ENCODE data around the gene GIGYF2. TPM values are rescaled to one million over a fixed set of nuclear protein-coding genes. Genes with fewer than 3 reads are reported as not detected.
"Not testable (repeated sequence)": the region's sequence is repeated elsewhere in the genome, so short reads cannot be mapped to it uniquely, and the experiment has no call there.

Gene GIGYF2
- total RNA-seq, 1 donor from 2014 or later, result 36.3 TPM

GRCh38 chr2:232891621-232892071 is 194.5 kb downstream of the GIGYF2 start:
- DNase-seq (ENCODE audit: low read depth in 2 of 2), result peak in 1 of 2 donors; percentile 29

GRCh38 chr2:232892221-232892620 is 195.1 kb downstream of the GIGYF2 start:
- no peak for DNase-seq (ENCODE audit: low read depth in 2 of 2)

DNA sequence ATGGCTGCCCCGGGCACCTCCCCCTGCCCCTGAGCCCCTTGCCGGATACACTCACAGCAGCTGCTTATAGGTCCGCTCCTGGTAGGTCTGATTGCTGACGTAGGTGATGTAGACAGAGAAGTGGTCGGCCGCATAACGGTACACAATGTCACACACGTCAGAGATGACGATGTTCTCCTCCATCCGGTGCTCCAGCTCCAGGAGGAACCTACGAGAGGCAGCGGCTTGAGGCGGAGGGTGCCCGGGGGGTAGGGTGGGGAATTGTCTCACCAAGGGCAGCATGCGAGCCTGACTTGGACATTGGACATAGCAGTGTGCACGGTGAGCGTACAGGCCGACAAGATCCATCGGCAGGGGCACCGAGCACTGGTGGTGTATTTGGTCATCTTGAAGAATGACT is 195.7 kb downstream of the GIGYF2 start:
- no peak for DNase-seq (ENCODE audit: low read depth in 2 of 2)

DNA sequence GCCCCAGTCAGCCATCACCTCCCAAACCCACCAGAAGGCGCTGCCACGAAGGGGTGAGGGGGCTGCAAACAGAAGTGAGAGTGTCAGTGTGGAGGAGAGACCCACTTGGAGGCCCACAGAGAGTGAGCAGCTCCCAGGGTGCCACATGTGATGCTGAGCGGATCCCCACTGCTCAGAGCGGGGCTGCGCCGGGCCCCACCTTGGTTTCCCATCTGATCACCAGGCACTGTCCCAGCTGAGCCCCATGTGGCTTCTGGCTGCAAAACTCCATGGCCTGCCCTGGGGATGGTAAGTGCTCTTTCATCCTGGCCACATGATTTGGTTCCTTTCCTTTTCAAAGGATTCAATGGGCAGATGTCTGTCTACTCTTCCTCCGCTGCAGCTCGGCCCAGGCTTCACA is 196.7 kb downstream of the GIGYF2 start:
- DNase-seq (ENCODE audit: low read depth in 2 of 2), result no peak

- DNase-seq (ENCODE audit: low read depth in 2 of 2), result no peak
These were observed 197.1 kb downstream of the GIGYF2 start for GRCh38 chr2:232894251-232894650.

- no peak for DNase-seq (ENCODE audit: low read depth in 2 of 2)
These were observed 197.6 kb downstream of the GIGYF2 start for GRCh38 chr2:232894746-232895145.

GRCh38 chr2:232896111-232896510 is 199.0 kb downstream of the GIGYF2 start:
- no peak for DNase-seq (ENCODE audit: low read depth in 2 of 2)

GRCh38 chr2:232896720-232897597 is 199.8 kb downstream of the GIGYF2 start:
- DNase-seq (ENCODE audit: low read depth in 2 of 2), result no peak

GRCh38 chr2:232897598-232898408 is 200.7 kb downstream of the GIGYF2 start:
- no peak for DNase-seq (ENCODE audit: low read depth in 2 of 2)

DNA sequence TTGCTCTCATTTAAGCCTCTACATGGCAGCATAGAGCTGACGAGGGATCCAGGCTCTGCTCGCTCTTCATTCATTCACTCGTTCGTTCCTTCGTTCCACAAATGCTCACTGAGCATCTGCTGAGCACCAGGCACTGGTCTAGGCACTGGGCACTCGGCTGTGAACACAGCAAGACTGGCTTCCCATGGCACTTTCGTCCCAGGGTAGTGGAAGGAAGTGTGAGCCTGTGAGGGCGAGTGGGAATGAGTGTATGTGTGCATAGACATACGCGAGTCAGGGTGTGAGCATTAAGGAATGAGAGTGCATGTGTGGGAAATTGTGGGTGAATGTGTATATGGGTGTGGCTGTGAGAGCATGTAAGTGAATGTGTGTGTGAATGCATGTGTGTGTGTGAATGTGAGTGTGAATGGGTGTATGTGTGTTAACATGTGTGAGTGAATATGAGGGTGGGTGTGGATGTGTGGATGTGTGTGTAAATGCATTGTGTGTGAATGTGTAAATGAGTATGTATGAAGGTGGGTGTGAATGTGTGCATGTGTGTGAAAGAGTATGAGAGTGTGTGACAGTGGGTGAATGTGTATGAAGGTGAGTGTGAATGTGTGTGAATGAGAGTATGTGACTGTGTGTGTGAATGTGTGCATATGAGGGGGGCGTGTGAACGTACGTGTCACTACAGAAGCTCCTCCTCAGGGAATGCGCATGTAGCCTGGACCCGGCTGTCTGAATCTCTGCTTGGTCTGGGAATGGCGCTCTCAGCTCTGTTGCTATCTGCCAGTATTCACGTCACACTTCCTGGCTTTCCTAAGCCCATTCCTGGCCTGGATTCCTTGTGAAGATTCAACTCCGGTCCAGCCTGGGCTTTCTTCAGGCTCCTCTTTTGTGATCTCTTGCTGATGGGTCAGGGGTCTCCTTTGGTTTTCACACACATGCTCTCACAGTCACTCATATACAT is 201.7 kb downstream of the GIGYF2 start:
- peak; percentile 38 to 80 for DNase-seq (ENCODE audit: low read depth in 2 of 2)

DNA sequence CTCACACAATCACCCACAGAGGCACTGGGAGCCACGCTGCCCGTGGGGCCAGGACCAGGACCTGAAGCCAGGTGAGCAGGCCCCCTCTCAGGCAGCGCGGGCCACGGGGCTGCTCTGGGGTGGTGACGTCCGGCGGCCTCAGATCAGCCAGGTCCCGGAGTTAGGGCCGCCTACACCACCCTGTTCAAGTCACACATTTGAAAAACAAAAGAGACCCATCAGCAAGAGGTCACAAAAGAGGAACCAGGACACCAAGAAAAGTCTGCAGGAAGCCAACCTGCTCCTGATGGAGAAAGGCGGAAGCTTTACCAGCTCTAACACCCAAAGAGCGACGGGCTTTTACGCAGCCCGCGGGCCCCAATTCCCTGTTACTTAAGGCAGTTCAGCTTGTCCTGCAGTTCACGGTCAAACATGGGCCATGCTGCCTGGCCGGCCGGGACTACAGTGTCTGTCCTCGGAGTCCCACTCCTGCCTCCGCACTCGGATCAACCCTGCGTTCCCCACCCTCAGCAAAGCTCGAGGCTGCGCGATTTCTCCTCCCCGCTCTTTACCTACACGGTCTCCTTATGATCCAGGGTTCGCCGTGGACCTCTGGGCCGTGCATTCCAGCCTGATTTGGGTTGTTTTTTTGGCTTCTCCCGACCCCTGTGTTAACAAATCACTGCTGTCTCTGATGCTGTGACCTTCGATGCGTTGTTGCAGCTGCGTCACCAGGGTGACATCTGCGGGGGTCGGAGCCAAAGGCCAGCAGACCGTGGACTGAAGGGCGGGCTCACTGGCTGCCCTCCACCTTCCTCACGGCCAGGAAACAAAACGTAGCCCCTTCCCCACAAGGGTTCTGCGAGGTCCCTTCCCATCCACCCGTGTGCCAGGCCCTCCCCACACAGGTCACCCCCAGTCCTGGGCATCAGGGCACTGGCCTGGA is 203.9 kb downstream of the GIGYF2 start:
- DNase-seq (ENCODE audit: low read depth in 2 of 2), result no peak

GRCh38 chr2:232901736-232902578 is 204.8 kb downstream of the GIGYF2 start:
- peak; percentile 72 to 93 for DNase-seq (ENCODE audit: low read depth in 2 of 2)

- no peak for DNase-seq (ENCODE audit: low read depth in 2 of 2)
These were observed 206.9 kb downstream of the GIGYF2 start for GRCh38 chr2:232903989-232904388.

DNA sequence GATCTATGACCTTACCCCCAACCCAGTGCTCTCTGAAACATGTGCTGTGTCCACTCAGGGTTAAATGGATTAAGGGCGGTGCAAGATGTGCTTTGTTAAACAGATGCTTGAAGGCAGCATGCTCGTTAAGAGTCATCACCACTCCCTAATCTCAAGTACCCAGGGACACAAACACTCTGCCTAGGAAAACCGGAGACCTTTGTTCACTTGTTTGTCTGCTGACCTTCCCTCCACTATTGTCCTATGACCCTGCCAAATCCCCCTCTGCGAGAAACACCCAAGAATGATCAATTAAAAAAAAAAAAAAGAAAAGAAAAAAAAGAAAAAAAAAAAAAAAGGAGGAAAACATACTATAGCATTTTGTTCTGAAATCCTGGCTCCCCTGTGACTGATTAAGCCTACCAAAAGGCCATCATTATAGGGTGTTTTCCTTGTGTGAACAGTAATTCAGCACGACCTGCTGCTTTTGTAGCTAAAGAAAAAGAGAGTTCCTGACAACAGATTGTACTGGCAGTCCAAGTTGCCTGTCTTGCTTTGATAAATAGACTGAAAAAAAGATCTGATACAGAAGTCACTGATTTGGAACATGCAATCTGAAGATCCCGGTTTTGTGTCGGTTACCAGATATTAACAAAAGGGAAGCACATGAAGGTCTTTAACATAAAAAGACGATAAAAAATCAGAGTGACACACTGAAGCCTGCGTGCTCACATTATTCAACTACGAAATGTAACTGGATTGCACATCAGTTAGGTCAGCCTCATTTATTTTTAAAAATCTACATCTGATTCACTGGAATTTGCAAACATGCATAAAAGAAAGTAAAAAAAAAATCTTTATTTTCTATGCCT is 210.0 kb downstream of the GIGYF2 start:
- DNase-seq (ENCODE audit: low read depth in 2 of 2), result not testable (repeated sequence)

DNA sequence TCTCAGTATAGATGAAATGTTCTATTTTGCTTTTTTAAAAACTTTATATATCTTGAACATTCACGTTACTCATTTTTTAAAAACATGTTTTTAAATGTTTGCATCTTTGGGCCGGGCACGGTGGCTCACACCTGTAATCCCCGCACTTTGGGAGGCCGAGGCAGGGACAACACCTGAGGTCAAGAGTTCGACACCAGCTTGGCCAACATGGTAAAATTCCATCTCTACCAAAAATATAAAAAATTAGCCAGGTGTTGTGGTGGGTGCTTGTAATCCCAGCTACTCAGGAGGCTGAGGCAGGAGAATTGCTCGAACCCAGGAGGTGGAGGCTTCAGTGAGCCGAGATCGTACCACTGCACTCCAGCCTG is 210.6 kb downstream of the GIGYF2 start:
- DNase-seq (ENCODE audit: low read depth in 2 of 2), result not testable (repeated sequence)

DNA sequence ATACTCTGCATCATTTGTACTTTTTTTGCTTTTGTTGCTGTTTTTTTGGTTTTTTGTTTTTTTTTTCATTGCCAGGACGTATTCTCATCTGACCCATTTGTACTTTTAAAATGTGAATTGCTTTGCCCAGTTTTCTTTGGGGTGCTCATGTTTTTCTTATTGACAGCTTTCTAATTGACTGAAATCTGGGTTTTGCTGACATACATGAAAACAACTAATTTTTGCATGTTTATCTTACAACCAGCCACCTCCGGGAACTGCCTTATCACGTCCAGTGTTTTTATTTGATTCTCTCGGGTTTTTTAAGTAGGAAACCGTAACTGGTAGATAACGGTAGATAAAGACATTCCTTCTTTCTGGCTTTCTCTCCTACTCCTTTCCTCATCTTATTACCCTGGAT is 211.6 kb downstream of the GIGYF2 start:
- no peak for DNase-seq (ENCODE audit: low read depth in 2 of 2)
